Ecto neural progenitor cell (in vitro differentiated cells): Measurements from ENCODE around the gene ATF2.
"Not testable (repeated sequence)": the region's sequence is repeated elsewhere in the genome, so short reads cannot be mapped to it uniquely, and the experiment has no call there.

ENCODE experiments used
- DNase-seq: peaks from one replicate; pipeline ENCODE4 v3.0.0-alpha.2; 2018; ENCODE audit warnings: low spot score

Gene ATF2

GRCh38 chr2:175164235-175164634 is 3.8 kb downstream of the ATF2 start:
- DNase-seq, result no peak

DNA sequence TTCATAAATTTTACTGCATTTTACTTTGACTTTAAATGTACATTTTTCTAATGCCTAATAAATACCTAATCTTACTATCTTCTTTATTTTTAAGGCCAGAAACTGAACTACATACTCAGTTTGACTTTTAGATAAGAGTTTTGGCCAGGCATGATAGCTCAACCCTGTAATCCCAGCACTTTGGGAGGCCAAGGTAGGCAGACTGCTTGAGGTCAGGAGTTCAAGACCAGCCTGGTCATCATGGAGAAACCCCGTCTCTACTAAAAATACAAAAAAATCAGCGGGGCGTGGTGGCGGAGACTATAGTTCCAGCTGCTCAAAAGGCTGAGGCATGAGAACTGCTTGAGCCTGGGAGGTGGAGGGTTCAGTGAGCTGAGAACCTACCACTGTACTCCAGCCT is 9.1 kb downstream of the ATF2 start:
- DNase-seq, result no peak

DNA sequence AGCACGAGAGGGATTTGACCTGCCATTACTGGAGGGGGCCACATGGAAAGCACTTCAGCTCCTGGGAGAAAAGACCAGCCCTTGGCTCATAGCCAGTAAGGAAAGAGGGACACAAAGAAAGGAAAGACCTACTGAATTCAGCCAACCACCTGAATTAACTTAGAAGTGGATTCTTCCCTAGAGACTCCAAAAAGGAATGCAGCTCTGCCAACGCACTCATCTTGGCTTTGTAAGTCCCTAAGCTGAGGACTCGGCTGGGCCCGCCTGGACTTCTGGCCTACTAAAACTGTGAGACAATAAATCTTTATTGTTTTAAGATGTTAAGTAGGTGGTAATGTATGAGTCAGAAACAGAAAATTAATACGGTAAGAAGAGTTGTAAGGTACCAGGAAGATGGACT is 11.5 kb downstream of the ATF2 start:
- no peak for DNase-seq

DNA sequence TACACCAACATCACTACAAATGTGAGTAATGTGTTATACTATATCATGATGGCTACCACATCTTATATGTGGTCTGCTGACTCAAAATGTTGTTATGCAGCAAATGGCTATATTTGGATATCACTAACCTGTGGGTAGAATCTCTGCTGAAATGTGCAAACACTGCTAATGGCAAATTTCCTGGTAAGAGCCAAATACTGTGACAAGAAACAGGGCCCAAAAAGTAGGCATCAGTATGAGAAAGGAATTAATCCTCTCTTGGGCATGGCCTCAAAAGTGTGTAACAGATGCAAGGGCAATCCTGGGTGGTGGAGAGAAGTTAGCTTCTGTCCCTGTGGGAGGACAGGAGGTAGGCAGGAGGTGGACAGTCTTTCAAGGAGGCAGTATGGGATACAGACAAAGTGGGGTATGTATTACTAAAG is 13.3 kb downstream of the ATF2 start:
- DNase-seq, result no peak

- no peak for DNase-seq
These were observed 15.8 kb downstream of the ATF2 start for GRCh38 chr2:175152242-175152641.

- no peak for DNase-seq
These were observed 16.2 kb downstream of the ATF2 start for GRCh38 chr2:175151791-175152190.

DNA sequence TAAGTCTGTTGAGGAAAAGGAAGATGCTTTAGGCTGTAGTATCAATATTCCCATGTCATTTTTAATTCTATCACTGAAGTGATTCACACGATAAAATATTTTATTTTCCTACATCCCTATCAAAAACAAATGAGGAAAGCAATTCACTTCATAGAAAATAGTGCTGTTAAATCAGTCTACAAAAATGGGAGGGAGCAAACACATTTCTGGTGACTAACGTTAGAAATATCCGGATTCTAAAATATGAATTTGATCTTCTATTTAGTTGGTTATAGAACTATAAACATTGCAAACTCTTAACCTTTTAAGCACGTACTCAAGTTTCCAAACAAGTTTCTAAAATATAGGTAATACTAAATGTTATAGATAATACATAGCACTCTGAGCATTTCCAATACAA is 20.8 kb downstream of the ATF2 start:
- no peak for DNase-seq

DNA sequence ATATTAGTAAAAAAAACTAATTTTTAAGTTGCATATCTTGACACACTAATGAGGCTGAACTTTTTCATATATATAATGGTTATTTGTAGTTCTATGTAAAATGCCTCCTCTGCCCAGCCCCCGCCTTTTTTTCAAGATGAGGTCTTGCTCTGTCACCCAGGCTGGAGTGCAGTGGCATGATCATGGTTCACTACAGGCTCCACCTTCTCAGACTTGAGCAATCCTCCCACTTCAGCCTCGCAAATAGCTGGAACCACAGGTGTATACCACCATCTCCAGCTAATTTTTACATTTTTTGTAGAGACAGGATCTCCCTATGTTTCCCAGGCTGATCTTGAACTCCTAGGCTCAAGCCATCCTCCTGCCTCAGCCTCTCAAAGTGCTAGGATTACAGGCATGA is 24.3 kb downstream of the ATF2 start:
- DNase-seq, result no peak

DNA sequence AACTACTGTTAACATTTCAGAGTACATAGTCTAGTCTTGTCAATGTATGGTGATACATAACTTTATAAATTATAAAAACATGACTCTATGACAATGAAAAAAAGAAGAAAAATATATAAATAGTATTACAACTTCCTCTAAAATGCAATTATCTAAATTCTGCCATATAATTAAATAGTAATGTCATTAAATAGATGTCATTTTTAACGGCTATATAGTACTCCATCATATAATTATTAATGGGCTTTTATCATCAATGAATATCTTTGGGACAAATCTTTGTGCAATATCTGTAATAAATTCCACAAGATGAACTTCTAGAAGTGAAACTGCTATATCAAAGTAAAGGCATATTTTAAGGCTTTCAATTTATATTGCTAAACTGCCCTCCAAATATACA is 24.8 kb downstream of the ATF2 start:
- no peak for DNase-seq

DNA sequence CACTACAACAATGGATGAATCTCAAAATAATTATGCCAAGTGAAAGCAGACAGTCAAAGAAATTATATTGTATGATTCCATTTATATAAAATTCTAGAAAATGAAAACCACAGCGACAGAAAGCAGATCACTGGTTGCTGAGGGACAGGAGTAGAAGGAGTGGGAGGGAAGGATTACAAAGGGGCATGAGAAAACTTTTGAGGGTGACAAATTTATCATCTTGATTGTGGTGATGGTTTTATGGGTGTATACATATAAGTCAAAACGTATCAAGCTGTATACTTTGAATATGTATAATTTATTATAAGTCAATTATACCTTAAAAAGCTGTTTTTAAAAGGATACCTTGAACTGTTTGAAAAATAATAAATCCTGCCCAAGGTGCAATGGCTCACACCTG is 27.7 kb downstream of the ATF2 start:
- no peak for DNase-seq

DNA sequence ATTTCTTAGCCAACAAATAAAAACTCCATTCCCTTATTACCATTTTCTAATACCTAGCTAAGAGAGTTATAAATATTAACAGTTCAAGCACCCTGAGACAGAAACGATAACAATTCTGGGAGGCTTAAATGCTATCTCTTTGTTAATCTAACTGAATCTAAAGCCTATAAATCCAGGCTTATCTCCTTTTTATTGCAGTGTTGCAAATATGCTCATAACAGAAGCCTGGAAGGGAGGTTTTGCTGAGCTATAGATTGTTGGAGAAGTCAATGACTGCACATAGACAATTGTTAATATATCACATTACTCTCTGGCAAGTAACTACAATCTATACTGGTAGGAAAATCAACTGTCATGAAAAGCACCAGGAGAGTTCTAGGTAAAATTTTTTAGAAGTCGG is 30.2 kb downstream of the ATF2 start:
- DNase-seq, result no peak

GRCh38 chr2:175136334-175137215 is 31.4 kb downstream of the ATF2 start:
- no peak for DNase-seq

DNA sequence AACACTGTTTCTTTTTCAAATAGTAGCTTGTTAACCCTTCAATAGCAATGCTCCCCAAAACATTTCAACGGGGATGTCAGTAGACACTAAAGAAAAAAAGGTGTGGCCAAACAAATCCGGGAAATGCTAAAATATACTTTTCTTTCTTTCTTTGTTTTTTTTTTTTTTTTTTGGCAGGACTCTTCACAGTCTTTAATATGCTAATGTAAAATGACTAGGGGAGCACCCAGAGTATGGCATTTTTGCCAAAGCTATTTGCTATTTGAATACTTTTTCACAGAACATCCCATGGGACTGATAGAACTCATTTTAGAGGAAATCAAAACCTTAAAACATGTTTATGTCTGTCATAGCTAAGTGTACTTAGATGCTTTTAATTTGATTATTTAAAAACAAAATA is 32.1 kb downstream of the ATF2 start:
- no peak for DNase-seq

GRCh38 chr2:175135177-175135576 is 32.8 kb downstream of the ATF2 start:
- DNase-seq, result no peak

GRCh38 chr2:175131252-175131651 is 36.8 kb downstream of the ATF2 start:
- no peak for DNase-seq

DNA sequence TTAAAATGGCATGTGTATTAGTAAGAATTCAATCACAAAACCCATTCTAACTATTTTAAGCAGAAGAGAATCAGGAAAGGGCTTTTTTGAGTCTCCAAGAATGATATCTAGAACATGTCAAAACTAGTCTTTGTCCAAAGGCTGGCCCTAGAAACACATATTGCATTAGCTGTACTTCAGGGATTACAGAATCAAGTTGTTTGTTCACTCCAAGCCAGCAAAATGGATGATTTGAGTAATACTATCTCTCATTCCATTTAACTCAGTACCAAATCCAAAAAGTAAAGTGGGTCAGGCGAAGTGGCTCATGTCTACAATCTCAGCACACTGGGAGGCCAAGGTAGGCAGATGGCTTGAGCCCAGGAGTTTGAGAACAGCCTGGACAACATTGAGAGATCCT is 41.3 kb downstream of the ATF2 start:
- no peak for DNase-seq

- DNase-seq, result no peak
These were observed 44.7 kb downstream of the ATF2 start for GRCh38 chr2:175123254-175123653.

GRCh38 chr2:175111200-175111657 is 56.8 kb downstream of the ATF2 start:
- DNase-seq, result no peak

DNA sequence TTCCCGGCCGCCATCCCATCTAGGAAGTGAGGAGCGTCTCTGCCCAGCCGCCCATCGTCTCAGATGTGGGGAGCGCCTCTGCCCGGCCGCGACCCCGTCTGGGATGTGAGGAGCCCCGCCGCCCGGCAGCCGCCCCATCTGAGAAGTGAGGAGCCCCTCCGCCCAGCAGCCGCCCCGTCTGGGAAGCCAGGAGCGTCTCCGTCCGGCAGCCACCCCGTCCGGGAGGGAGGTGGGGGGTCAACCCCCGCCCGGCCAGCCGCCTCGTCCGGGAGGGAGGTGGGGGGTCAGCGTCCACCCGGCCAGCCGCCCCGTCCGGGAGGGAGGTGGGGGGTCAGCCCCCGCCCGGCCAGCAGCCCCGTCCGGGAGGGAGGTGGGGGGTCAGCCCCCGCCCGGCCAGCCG is 59.9 kb downstream of the ATF2 start:
- DNase-seq, result not testable (repeated sequence)

DNA sequence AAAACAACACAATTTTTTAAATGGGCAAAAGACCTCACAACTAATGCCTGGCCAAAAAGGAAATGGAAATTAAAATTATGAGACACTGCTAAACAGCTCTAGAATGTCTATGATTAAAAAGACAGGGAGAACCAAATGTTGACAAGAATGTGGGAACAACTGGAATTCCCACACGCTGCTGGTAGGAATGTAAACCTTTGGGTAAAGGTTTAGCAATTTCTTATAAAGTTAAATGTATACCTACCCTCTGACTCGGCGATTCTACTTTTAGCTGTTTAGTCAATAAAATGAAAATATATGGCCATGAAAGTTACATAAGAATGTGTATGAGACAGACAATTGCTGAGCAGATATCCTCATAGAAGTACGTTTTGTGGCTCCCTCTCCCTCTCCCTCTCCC is 60.9 kb downstream of the ATF2 start:
- DNase-seq, result no peak

DNA sequence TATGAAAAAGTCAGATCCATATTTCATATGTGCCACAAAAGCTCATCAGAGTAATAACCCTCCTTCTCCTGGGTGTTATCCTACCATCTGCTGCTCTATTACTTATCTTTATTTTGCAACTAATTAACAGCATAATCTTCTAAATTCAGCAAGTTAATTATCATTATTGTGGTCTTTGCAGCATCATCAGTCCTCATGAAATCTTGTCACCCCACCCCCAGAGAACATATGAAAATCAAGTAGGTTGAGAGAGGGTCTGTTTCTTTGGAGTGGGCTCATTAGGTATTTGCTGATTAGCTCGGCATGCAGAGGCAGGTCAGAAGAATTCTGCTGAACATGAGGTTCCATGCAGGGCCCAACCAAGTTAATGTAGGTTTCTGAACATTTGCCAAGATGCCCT is 64.8 kb downstream of the ATF2 start:
- DNase-seq, result no peak

GRCh38 chr2:175101514-175101913 is 66.5 kb downstream of the ATF2 start:
- no peak for DNase-seq

DNA sequence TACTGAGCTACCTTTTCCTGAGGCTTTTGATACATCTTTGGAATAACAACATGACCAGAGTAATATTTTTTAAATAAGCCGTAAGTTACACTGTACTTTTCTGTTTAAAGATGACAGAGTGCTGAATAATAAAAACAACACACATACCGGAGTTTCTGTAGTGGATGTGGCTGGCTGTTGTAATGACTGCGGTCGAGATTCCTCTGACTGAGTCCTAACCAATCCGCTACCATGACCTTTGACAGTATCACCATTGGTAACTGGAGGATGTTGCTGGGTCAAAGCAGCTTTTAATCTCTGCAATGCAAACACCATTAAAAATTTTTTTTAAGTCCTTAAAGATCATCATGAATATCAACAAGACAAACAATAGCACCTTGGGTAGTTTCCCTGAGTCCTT is 70.7 kb downstream of the ATF2 start:
- DNase-seq, result no peak

DNA sequence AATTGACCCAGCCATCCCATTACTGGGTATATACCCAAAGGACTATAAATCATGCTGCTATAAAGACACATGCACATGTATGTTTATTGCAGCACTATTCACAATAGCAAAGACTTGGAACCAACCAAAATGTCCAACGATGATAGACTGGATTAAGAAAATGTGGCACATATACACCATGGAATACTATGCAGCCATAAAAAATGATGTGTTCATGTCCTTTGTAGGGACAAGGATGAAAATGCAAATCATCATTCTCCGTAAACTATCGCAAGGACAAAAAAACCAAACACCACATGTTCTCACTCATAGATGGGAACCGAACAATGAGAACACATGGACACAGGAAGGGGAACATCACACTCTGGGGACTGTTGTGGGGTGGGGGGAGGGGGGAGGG is 83.9 kb downstream of the ATF2 start:
- DNase-seq, result not testable (repeated sequence)
